HG03460 (cell line): ENCODE results near the gene LRRC38.
"Not testable (repeated sequence)": the region's sequence is repeated elsewhere in the genome, so short reads cannot be mapped to it uniquely, and the experiment has no call there.

Experiments
- ATAC-seq: cut with Tn5 transposase; IDR thresholded peaks from one replicate; pipeline ENCODE4 v1.9.1; 2021; ENCODE audit not compliant: unreplicated experiment

Gene LRRC38

GRCh38 chr1:13513895-13514546 lies at the start of gene LRRC38:
LRRC38 (minus strand) TSS chr1:13514003; CDS start chr1:13513593, 410 bp downstream.
- ATAC-seq: no peak

- not testable (repeated sequence) for ATAC-seq
Observed at GRCh38 chr1:13562981-13563380, 49.2 kb upstream of the LRRC38 start.

- ATAC-seq: no peak
Observed at GRCh38 chr1:13560541-13560940, 46.7 kb upstream of the LRRC38 start.

- ATAC-seq: no peak
Observed at GRCh38 chr1:13556224-13556764, 42.5 kb upstream of the LRRC38 start.

- ATAC-seq: no peak
Observed at GRCh38 chr1:13554798-13555197, 41.0 kb upstream of the LRRC38 start.

- ATAC-seq: no peak
Observed at GRCh38 chr1:13550663-13551062, 36.9 kb upstream of the LRRC38 start.

- ATAC-seq: no peak
Observed at GRCh38 chr1:13549521-13549920, 35.7 kb upstream of the LRRC38 start.

GRCh38 chr1:13549021-13549420 lies 35.2 kb upstream of the LRRC38 start:
- ATAC-seq: no peak

GRCh38 chr1:13548281-13548680 lies 34.5 kb upstream of the LRRC38 start:
- no peak for ATAC-seq

GRCh38 chr1:13546791-13547190 lies 33.0 kb upstream of the LRRC38 start:
- ATAC-seq: no peak

GRCh38 chr1:13544221-13544556 lies 30.4 kb upstream of the LRRC38 start:
- no peak for ATAC-seq

GRCh38 chr1:13543451-13544220 lies 29.8 kb upstream of the LRRC38 start:
- no peak for ATAC-seq

GRCh38 chr1:13541435-13542215 lies 27.8 kb upstream of the LRRC38 start:
- ATAC-seq: no peak

- no peak for ATAC-seq
Observed at GRCh38 chr1:13540866-13541265, 27.1 kb upstream of the LRRC38 start.

- no peak for ATAC-seq
Observed at GRCh38 chr1:13539683-13540082, 25.9 kb upstream of the LRRC38 start.

- ATAC-seq: no peak
Observed at GRCh38 chr1:13538832-13539231, 25.0 kb upstream of the LRRC38 start.

GRCh38 chr1:13536571-13536970 lies 22.8 kb upstream of the LRRC38 start:
- no peak for ATAC-seq

- ATAC-seq: no peak
Observed at GRCh38 chr1:13535227-13535626, 21.4 kb upstream of the LRRC38 start.

GRCh38 chr1:13528320-13528719 lies 14.5 kb upstream of the LRRC38 start:
- no peak for ATAC-seq

- no peak for ATAC-seq
Observed at GRCh38 chr1:13523780-13524477, 10.1 kb upstream of the LRRC38 start.

- ATAC-seq: no peak
Observed at GRCh38 chr1:13520985-13521384, 7.2 kb upstream of the LRRC38 start.
